HG03354 (cell line): ENCODE measurements around the gene TPBGL.

Experiments used
- ATAC-seq: cut with Tn5 transposase; IDR thresholded peaks from one replicate; pipeline ENCODE4 v1.9.1; 2021; ENCODE audit warnings: mild to moderate bottlenecking; ENCODE audit not compliant: unreplicated experiment, poor library complexity, severe bottlenecking

TPBGL gene

DNA sequence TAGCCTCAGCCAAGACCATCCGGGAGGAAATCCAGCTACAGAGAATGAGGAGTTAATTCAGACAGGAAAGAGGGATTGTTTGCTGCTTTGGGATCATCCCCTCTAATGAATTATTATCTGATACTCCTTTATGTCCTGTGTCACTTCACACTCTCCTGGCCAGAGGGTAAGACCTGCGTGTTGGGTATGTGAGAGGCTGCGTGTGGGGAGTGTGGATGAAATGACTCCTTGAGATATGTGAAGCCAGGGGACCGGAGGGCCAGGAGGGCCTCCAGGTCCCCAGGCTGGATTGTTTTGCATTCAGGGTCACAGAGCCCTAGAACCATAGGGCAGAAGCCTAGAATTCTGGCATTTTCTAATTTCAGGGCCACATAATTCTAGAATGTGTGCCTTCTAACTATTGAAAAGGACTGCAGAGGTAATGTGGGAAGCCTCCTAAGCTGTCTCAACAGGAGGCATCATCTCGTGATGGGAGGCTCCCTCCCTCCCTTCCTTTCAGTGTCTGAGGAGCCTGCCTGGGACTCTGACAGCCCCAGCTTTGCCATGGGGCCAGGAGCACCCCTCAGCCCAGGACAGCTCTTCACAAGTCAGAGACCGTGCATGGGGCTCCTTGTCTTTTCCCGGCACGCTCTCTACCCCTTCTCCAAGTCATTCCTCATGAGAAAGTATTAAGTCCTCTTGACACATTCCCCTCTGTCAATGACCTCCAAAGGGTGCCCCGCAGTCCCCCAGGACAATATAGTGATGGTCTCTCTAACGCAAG, 3.7 kb downstream of the TPBGL start:
- ATAC-seq = no peak

DNA sequence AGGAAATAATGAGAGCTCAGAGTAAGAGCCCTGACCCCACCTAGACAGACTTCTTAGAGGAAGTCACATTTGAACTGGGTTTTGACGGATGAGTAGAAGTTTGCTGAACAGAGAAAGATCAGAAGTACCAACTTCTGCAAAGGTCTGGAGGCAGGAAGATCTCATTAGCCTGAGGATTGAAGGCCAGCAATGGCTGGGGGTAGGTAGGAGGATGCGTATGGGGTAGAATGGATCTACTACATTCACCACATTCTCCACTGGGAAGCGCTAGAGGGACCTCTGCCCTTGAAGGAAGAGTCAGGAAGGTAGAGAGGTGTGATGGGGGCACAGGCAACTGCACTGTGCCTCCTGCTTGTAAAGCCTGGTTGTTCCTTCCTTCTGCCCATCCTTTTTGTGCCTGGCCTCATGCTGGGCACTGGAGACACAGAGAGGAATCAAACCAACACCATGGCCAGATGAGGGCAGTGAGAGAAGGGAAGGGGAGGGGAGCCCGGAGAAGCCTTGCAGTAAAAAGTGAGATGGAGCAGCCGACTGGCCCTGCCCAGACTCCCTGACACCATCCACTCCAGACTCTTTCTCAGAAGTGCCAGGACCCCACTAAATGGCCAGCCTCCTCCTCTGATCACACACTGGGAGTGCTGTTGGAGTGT, 4.9 kb downstream of the TPBGL start:
- no peak for ATAC-seq

DNA sequence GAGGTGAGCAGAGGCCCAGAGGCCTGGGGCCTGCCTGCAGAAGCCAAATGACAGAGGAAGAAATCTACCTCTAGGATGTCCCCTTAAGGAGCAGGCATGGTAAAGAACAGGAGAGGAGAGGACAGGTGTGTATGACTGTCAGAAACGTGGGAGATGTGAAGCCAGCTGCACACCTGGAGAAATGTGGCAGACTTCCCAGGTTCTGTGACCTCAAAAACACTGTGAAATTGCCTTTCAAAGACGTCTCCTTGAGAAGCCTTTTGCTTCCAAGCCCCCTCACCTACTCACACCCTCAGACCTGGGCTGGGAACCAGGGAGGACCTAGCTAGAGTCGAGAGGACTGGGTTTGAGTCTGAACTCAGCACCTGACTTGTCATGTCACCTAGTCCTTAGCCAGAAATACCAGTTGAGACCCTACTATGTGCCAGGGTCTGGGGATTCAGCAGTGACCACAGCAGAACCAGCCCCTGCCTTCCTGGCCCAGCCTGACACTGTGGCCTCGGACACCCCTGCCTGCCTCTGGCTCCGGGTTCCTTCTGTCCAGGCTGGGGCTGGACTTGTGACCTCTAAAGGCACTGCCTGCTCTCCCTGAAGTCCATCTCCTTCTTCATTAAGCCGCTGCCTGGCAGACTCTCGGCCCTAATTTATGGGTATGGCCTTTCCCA, 5.6 kb downstream of the TPBGL start:
- ATAC-seq = no peak

DNA sequence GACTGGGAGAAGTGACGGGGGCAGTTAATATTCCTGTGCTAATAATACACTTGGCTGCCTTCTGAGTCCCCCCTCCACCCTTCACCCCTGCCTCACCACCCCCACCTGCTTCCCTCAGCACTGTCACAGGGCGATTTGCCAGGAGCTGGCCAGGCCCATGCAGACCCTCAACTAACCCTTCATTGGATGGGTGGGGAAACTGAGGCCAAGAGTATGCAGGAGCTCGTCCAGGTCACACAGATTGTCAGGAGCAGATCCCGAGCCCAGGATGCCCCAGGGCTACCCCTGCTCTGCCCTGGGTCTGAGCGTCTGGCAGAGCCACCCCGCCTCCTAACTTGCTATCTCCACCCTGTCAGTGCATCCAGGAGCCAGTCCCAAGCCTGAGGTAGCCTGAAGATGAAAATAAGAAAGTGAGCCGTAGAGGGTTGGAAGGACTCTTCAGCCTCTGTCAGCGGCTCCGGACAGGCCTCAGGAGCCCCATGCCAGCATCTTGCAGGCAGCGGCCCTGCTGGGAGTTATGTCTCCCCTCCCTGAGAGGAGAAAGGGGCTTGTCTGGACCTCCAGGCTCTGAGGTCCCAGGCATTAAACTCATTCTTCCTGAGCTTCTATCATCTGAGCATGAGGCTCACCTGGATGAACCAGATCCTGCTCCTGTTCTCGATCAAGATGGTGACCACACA, 6.2 kb downstream of the TPBGL start:
- no peak for ATAC-seq

DNA sequence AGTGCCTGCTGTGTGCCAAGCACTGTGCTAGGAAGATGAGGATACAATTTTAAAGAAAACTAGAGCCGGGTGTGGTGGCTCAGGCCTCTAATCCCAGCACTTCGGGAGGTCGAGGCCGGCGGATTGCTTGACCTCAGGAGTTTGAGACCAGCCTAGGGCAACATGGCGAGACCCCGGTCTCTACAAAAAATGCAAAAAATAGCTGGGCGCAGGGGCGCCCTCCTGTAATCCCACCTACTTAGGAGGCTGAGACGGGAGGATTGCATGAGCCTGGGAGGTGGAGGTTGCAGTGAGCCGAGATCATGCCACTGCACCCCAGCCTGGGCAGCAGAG, 8.3 kb downstream of the TPBGL start:
- no peak for ATAC-seq

DNA sequence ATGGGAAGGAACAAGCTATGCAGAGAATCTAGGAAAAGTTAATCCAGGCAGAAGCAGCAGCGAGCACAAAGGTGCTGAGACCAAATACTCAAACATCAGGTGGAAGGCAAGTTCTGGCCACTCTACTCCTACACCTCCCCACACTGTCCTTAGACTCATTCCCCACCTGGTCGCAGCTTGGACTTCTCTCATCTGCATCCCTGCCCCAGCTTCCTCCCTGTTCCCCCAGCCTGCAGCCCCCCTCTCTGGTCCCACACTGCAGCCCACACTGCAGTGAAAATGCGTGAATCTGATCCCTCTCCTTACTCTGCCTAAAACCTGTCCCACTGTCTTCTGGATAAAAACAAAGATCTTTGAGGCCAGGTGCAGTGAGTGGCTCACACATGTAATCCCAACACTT, 9.1 kb downstream of the TPBGL start:
- no peak for ATAC-seq

DNA sequence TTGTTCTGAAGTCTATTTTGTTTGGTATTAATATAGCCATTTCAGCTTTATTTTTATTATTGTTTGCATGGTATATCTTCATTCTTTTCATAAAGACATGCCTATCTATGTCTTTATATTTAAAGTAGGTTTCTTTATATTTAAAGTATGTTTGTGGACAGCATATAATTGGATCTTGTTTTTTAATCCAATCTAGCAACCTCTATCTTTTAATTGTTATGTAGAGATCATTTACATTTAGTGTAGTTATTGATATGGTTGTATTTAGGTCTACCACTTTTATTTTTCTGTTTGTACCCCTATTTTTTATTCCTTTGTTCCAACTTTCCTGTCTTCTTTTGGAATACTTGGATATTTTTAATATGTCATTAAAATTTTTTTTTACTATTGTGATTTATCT, 13.8 kb downstream of the TPBGL start:
- ATAC-seq = no peak

DNA sequence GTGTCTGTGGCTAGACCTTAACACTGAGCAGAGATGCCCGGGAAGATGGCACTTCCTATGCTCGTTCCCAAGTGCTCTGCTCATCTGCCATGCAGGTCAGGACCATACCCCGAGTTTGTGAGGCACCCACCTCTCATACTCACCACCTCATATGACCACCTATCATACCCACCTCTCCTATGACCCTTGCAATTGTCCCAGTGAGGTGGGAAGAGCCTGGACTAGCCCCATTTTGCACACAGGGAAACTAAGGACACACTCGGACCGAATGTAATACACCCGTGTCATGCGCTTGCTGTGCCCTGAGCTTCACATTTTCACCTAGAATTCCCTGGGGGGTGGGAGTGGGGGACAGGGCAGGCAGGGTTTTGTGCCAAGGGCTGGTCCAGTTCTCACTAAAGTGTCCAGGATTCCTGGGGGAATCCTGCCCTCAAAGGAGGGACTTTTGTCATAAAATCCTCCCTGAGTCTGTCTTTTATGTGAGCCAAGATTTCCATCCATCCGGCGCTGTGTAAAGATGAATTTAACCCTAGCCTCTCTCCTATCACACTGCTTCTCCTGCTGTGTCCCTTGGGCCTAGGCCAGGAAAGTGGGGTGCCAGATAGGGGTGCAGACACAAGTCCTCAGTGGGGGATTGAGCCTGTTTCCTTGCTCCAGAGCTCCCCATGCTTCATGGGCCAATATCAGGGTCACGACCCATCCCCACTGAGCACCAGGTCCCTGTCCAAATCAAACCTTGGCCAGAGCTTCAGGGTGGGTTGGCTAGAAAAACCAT, 20.0 kb downstream of the TPBGL start:
- ATAC-seq = no peak

DNA sequence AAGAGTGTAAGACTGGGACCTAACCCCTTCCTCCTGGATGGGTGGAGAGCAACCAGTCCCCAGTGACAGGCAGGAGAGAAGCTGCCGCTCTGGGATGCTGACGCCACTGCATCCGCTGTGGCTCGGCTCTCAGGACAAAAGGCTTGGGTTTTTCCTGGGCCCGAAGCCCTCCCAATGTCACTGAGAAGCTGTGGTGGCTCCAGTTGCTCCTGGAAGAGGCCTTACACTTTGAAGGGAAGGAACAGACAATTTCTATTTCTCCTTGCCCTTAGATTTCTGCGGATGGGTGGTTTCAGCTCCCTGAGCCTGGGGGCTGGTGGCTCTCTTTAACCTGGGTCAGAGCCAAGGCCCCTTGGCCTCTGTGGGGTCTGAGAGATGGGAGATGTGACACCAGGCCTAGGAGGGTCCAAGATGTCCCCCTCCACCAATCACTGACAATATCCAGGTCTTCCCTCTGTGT, 21.4 kb downstream of the TPBGL start:
- no peak for ATAC-seq

DNA sequence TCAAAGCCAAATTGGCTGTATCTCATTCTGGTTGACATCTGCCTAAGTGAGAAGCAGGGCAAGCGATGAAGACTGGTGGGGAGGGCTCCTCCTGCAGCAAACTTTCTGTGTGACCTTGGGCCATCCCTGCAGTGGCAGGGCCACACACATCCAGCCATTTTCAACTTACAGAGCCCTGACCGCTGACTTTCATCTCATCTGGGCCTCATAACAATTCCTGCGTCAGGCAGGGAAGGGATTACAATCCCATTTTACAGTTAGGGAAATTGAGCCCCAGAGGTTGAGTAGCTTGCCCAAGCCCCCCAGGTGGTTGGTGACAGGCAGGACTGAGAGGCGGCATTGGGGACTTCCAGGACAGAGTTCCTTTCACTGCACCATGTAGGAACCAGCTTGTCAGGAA, 21.9 kb downstream of the TPBGL start:
- ATAC-seq = no peak

DNA sequence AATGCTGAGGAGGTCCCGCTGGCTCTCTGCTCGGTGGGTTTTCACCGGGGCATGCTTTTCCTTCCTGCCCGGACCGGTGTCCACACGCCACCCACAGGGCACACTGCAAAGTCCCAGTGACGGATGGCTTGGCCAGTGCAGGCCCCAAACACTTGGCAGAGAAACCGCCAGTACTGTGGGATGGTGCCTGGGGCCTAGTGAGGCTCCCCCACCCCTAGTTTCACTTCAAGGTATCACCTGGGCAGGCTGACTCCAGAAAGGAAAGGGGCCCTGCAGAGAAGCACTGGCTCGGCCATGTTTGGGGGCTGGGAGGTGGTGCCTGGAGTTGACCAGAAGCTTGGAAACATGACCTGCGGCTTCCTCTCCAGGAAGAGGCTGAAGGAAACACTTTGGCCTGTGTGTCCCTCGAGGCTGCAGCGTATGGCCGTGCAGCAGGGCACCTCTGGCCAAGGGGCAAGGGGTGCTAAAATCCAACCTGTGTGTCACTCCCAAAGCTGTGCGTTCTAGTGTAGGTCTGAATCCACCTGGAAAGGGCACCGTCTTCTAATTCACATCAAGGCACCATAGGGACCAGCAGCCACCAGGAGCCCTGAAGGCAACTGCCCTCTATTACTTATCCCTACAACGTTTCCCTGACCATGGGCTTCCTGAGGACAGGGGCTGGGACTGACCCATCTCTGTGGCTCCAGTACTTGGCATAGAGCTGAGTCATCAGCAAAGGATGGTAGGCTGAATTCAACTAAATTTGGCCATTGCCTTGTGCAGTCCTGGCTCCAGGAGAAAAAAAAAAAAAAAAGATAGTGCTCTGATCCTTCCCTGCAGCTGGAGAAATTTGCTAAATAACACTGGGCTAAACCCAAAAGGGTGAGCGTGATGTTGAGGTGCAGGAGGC, 22.6 kb downstream of the TPBGL start:
- no peak for ATAC-seq

DNA sequence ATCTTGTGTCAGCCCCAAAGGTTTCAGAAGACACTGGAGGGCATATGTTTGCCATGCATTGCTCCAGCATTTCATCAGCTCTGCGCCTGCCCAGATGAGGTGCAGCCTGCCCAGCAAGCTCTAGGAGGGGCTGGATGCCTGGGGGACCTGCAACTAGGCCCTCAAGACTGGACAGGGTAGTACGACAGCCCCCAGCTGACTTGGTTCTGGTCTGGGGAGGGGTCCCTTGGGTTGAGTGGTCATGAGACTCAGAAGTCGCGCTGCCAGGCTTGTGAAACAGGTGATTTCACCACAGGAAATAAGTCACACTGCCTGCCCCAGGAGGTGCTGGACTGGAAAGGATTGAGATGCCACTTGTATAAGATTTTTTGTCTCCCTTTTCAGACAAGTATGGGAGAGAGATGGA, 23.4 kb downstream of the TPBGL start:
- ATAC-seq = no peak

DNA sequence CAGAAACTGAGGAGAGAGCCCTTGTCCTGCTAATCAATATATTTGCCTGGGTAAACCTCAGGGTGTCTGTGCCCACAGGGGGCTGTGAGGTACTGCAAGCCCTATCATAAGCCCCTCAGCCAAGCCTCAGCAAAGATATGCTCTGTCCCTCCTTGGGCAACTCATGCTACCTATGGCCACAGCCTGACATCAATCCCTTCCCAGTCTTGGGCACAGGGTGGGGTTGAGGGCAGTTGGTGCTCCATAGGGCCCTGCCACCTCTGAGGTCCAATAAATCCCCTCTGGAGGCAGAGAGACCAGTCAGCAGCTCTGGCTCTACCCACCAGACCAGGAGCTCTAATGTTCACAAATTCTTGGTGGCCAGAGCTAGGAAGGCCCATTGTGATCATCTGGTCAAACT, 23.8 kb downstream of the TPBGL start:
- ATAC-seq = no peak

DNA sequence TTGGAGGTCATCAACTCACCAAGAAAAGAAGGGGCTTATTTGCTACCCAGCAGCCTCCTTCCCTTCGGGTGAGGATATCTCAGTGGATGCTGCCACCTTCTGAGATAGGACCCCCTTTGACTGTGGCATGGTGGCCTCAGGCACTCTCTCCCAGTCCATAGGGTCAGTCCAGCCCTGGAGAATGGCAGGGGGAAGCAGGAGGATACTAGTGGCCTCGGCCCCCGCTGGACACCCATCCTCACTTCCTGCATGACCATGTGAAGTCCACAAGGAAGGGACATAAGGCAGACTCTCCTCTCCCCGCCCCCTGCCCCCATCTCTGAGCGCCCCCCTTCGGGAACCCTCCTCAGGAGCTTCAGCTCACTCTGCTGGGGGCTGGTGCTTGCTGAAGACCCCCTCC, 24.4 kb downstream of the TPBGL start:
- ATAC-seq = no peak

DNA sequence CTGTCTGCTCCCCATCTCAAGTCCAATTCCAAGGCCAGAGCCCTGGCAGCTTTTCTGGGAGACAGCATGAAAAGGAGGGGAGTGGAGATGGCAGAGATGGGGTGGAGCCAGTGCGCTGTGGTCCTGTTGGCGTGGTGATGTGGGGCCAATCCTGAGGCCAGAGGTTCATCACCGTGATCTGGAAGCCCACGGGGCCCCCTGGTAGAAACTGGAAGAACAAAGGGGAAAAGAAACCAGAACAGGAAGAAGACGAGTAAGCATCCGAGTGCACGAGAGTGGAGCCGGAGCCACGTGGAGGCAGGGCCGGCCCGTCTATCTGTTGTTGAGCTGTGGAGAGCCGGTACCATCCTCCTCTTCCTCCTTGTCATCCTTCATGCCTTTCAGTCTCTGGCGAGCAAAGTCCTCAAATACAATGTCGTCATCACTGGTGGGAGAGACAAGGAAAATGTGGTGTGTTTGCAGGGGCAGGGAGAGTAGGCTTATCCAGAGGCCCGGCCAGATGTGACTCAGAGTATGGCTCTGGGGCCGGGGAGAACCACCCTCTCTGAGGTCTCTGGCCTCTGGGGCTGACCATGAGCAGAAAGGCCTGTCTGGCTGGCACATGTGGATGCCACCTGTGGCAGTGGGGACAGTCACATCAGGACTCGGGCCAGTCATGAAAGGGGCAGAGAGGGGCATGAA, 25.4 kb downstream of the TPBGL start:
- no peak for ATAC-seq

DNA sequence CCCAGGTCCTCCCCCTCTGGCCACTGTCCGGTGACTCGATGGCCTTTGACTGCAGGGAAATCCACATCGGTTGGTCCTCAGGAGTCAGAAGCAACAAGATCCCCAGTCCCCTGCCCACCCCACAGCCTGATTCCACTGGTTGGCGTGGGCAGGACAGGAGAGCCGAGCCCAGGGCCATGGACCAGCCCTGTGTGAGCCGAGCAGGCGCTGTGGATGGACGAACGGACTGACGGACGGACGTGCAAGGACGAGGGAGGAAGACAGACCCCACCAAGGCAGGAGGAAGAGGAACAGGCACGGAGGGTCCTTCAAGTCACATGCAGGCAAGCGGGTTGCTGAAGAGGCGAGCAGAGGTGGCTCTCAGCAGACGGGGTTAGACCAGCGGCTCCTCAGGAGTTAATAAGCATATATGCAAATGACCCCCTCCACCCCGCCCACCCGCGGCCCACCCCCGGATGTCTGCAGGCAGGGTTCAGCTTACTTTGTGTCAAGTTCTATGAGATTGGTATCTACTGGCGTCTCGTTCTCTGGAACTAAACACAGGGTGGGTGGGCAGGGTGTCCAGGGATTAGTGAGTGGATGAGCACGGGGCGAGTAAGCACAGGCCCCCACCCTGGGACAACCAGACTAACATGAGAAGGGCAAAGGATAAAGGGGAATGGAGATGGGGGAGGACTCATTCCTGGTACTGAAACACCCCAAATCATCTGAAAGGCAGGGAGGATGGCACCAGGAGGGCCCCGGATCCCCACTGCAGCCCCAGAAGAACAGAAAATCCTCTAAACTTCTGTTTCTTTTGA, 26.8 kb downstream of the TPBGL start:
- ATAC-seq = no peak

DNA sequence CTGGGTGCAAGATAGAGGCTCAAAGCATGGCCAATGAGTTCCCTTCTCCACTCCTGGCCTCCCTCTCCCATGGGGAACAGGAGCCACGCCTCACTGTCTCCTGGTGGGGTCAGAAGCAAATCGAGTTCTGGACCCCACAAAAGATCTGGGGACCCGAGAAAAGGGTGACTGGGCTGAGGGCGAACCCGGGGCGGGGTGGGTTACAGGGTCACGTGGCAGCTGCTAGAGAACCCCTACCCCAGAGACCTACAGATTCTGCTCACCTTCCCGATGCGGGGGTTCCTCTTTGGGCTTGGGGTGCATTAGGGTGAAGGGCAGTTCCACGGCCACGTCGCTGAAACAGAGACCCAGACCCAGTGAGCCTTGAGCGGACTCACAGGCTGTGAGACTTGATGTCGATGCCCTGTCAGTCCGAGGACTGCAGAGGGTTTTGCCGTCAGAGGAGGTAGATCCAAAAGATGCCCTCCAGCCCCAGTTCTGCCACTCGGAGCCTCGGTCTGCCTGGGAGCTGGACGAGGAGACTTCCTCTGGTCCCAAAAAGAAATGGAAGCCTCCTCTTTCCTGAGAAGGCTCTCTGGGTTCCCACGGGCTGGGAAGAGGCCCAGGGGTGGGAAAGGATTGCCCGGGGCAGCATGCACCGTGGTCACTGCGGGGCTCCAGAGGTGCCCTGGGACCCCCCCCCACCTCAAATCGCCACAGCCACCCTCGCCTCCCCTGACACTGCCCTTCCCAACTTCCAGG, 28.2 kb downstream of the TPBGL start:
- ATAC-seq = no peak
